ENCODE measurements around the gene MAGEA1.

Gene MAGEA1

DNA sequence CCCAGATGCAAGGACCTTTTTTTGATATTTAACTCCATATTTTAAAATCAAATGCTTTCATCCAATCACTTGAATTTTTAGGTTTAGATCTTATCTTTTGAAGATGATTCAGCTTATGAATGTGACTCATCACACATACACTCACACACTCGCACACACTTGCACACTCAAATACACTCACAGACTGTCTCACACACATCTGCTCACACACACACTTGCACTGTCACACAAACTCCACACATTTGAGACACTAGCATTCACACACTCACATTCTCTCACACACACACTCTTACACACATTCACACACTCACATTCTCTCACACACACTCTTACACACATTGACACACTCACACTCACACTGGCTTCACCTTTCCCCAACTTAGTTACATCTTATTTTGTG is 37.8 kb downstream of the MAGEA1 start:
- TF ChIP-seq, protein P1, sequence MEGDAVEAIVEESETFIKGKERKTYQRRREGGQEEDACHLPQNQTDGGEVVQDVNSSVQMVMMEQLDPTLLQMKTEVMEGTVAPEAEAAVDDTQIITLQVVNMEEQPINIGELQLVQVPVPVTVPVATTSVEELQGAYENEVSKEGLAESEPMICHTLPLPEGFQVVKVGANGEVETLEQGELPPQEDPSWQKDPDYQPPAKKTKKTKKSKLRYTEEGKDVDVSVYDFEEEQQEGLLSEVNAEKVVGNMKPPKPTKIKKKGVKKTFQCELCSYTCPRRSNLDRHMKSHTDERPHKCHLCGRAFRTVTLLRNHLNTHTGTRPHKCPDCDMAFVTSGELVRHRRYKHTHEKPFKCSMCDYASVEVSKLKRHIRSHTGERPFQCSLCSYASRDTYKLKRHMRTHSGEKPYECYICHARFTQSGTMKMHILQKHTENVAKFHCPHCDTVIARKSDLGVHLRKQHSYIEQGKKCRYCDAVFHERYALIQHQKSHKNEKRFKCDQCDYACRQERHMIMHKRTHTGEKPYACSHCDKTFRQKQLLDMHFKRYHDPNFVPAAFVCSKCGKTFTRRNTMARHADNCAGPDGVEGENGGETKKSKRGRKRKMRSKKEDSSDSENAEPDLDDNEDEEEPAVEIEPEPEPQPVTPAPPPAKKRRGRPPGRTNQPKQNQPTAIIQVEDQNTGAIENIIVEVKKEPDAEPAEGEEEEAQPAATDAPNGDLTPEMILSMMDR (IDR thresholded peaks at IDR 0.05; ENCODE audit: extremely low read depth, missing control alignments): no peak
- DNase-seq (ENCODE audit: low spot score): no peak

DNA sequence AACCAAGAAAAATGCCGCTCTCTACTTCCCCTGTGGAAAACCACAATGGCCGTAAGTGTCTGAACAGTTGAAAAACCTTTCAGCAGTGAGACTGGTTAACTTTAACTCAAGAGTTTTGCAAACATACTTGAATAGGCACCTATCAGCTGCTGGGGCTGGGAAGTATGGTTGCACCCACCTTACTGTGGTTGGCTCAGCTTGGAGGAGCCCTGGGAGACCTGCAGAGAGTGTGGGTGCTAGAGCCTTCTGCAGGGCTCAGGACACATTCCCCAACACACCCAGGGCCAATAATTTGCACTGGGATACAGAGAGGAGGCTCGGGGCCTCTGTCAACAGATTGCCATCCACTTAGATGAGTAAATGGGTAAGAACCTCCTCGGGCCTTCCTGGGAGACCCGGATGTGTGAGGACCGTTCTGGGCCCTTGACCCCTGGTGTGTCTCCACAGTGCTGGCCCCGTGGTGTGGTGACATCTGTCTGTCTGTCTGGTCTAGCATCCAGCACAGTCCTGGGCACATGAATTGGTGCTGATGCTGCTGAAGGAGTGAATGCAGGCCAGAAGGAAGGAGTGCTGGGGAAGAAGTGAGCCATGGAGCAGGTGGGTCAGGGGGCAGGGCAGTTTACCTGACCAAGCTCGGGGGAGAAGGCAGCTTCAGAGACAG is 46.5 kb downstream of the MAGEA1 start:
- TF ChIP-seq, protein P1 (IDR thresholded peaks at IDR 0.05; ENCODE audit: extremely low read depth, missing control alignments): no peak
- no peak for DNase-seq (ENCODE audit: low spot score)

DNA sequence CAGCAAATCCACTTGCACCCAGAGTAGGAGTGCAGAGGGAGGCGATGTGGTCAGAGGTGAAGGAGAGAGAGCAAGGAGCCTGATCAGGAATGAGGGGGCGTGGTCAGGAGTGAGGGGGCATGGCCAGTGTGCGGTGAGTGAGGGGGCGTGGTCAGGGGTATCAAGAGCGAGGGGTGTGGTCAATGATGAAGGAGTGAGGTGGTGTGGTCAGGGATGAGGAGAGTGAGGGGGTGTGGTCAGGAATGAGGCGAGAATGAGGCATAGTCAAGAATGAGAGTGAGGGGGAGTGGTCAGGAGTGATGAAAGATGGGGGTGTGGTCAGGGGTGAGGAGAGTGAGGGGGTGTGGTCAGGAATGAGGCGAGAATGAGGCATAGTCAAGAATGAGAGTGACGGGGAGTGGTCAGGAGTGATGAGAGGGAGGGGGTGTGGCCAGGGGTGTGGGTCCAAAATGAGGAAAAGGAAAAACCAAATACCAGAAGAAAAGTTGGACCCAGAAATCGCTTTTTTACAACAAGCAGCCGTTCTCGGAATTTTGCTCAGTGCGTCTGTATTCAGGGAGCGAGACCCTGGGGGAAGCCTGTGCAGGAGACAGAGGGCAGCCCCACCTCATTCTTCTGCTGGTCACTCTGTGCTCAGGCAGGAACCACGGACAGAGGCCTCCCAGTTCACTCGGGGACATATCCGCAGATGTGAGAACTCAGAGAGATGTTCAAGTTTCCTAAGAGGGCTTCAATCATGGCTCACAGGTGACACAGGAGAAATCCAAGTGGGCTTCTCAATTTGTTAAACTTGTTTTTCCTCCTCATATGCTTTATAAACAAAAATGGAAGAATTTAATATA is 47.5 kb downstream of the MAGEA1 start:
- TF ChIP-seq, protein P1 (IDR thresholded peaks at IDR 0.05; ENCODE audit: extremely low read depth, missing control alignments): no peak
- no peak for DNase-seq (ENCODE audit: low spot score)
